ENCODE results near the gene PLOD2. TPM values are rescaled to one million over a fixed set of nuclear protein-coding genes. Genes with fewer than 3 reads are reported as not detected.

PLOD2 gene
- total RNA-seq, 3 donors from 2014 or later (not counting 1 experiment from before 2014, with no cell fraction given) = 0.28 to 0.38 TPM; not detected in 1

DNA sequence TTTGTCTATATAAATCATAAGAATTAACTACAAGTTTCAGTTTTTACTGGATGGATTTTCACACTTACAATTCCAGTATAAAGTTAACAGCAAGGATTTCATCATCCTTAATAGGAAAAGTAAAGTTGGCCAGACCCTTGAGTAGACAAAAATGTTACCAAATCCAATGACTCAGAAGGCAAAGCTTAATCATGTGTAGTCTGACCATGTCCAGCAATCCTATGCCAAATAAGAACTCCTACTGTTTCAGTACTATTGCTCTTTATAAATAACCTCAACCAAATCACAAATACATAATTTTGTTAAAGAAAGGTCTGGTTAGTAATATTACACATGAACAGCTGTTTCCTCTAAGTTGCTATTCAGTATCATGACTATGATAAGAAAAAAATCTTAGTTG, 35.0 kb downstream of the PLOD2 start:
- Mint-ChIP-seq H3K9me3 (peaks cover 13 to 15% of the 10 kb centered on the region in 2 donors), H3K4me3 (no peak overlapping the region), H3K4me1 (no peaks in the 10 kb centered on the region), H3K36me3 (no peaks in the 10 kb centered on the region), H3K27me3 (ENCODE audit: low read depth in 2 of 2) (no peaks in the 10 kb centered on the region), H3K27ac (no peak overlapping the region)
- Histone ChIP-seq H3K36me3 (ENCODE audit: control insufficient read depth, insufficient read depth, low read length) (no peaks in the 10 kb centered on the region), H3K27ac (ENCODE audit: low read length) (no peak overlapping the region), H3K4me3 (ENCODE audit: low read length) (no peak overlapping the region), H3K27me3 (ENCODE audit: control insufficient read depth, insufficient read depth, low read length) (no peaks in the 10 kb centered on the region), H3K9me3 (ENCODE audit: control insufficient read depth, insufficient read depth, low read length) (no peaks in the 10 kb centered on the region), H3K4me1 (ENCODE audit: control insufficient read depth, insufficient read depth, low read length) (no peaks in the 10 kb centered on the region)
- TF ChIP-seq CTCF (IDR thresholded peaks at IDR 0.05) = no peak
- ATAC-seq (no peak), DNase-seq (no peak)
- intact Hi-C loops (cut with micrococcal nuclease) = no loop called here

DNA sequence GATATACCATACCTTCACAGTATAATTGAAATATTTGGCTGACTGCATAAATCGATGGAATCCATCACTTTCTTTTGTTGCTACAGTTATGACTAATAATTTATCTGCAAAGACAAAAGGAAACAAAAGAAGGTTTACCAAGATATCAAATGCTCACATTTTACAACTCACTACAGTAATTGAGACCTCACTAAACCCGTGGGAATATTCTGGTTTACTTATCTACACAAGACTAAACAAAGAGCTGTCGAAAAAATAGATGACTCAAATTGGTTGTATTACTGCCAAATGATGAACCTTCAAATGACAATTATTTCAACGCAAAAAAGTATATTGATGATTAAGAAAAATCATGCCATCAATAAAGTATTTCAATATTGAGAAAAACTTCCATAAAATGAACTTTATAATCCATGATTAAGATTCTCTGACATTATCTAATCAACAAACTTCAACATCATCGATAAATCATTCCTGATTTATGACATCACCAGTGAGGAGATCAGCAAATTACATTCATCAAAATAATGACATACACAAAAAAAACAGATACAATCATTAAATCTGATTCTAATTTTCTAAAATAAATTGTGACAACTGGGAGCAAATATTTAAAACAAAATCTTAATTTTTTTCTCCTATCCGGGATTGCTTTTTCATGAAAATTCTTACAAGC, 36.7 kb downstream of the PLOD2 start:
- no peak overlapping the region for H3K4me3 Mint-ChIP-seq
- H3K27ac Mint-ChIP-seq = no peak overlapping the region
- H3K9me3 Mint-ChIP-seq = peaks cover 8 to 9% of the 10 kb centered on the region in 2 donors
- H3K27ac ChIP-seq (ENCODE audit: low read length) = no peak overlapping the region
- DNase-seq (no peak), ATAC-seq (no peak)
- no peaks in the 10 kb centered on the region for H3K36me3 ChIP-seq (ENCODE audit: control insufficient read depth, insufficient read depth, low read length)
- H3K36me3 Mint-ChIP-seq = no peaks in the 10 kb centered on the region
- H3K4me1 ChIP-seq (ENCODE audit: control insufficient read depth, insufficient read depth, low read length) = no peaks in the 10 kb centered on the region
- no peaks in the 10 kb centered on the region for H3K9me3 ChIP-seq (ENCODE audit: control insufficient read depth, insufficient read depth, low read length)
- no peaks in the 10 kb centered on the region for H3K4me1 Mint-ChIP-seq
- intact Hi-C loops (cut with micrococcal nuclease) = no loop called here
- no peak overlapping the region for H3K4me3 ChIP-seq (ENCODE audit: low read length)
- TF ChIP-seq CTCF (IDR thresholded peaks at IDR 0.05) = no peak
- WGBS (ENCODE audit: insufficient coverage) = 74% methylated on average over 2 of the region's 6 CpGs
- H3K27me3 Mint-ChIP-seq (ENCODE audit: low read depth in 2 of 2) = no peaks in the 10 kb centered on the region
- no peaks in the 10 kb centered on the region for H3K27me3 ChIP-seq (ENCODE audit: control insufficient read depth, insufficient read depth, low read length)

- intact Hi-C loops (cut with micrococcal nuclease) = no loop called here
- Histone ChIP-seq H3K27me3 (ENCODE audit: control insufficient read depth, insufficient read depth, low read length) (no peaks in the 10 kb centered on the region), H3K4me3 (ENCODE audit: low read length) (no peak overlapping the region), H3K4me1 (ENCODE audit: control insufficient read depth, insufficient read depth, low read length) (no peaks in the 10 kb centered on the region), H3K9me3 (ENCODE audit: control insufficient read depth, insufficient read depth, low read length) (peaks cover 7% of the 10 kb centered on the region), H3K36me3 (ENCODE audit: control insufficient read depth, insufficient read depth, low read length) (no peaks in the 10 kb centered on the region), H3K27ac (ENCODE audit: low read length) (no peak overlapping the region)
- H3K4me3 Mint-ChIP-seq = no peak overlapping the region
- H3K4me1 Mint-ChIP-seq = no peaks in the 10 kb centered on the region
- no peak for ATAC-seq
- peaks cover 11% of the 10 kb centered on the region for H3K36me3 Mint-ChIP-seq
- no peak overlapping the region for H3K27ac Mint-ChIP-seq
- peaks cover 17 to 19% of the 10 kb centered on the region in 2 donors for H3K9me3 Mint-ChIP-seq
- no CpG with 5 or more reads among the region's 2 CpGs for WGBS (ENCODE audit: insufficient coverage)
- no peak for TF ChIP-seq CTCF (IDR thresholded peaks at IDR 0.05)
- no peaks in the 10 kb centered on the region for H3K27me3 Mint-ChIP-seq (ENCODE audit: low read depth in 2 of 2)
- no peak for DNase-seq
Measured at GRCh38 chr3:146117406-146118285, 43.3 kb downstream of the PLOD2 start.

Data from natural killer cell (primary cell).